Sigmoid colon (tissue), 4 donors: ENCODE data around the gene TOLLIP.

Source experiments
- CTCF ChIP-seq, 4 experiments: fragments of 450-650 bp in 3 of 4; fragments of 200-600 bp in 1 of 4; IDR thresholded peaks; one replicate each; pipeline ENCODE4 v1.5.1; 2016 to 2019; ENCODE audit warnings: antibody characterized with exemption in 4 of 4, mild to moderate bottlenecking in 3 of 4, moderate library complexity in 2 of 4
- EP300 ChIP-seq, 4 donors: sonication (generic); formaldehyde crosslinking; IDR thresholded peaks; one replicate each; pipeline ENCODE4 v1.6.1; 2017; ENCODE audit warnings: antibody characterized with exemption in 4 of 4
- POLR2A ChIP-seq, 2 donors: fragments of 450-650 bp; IDR thresholded peaks; one replicate each; pipeline ENCODE4 v1.6.1; 2016; ENCODE audit warnings: antibody characterized with exemption in 2 of 2, mild to moderate bottlenecking in 2 of 2, moderate library complexity in 2 of 2
- POLR2AphosphoS5 ChIP-seq, 4 donors: sonication (generic); formaldehyde crosslinking; IDR thresholded peaks; one replicate each; pipeline ENCODE4 v1.6.1; 2017; ENCODE audit warnings: antibody characterized with exemption in 4 of 4

- no peak for TF ChIP-seq POLR2A (IDR thresholded peaks at IDR 0.05)
- no peak for TF ChIP-seq CTCF (IDR thresholded peaks at IDR 0.05)
- no peak for TF ChIP-seq POLR2AphosphoS5 (IDR thresholded peaks at IDR 0.05)
- no peak for TF ChIP-seq EP300 (IDR thresholded peaks at IDR 0.05)
Measured at GRCh38 chr11:1281326-1281973, 28.0 kb downstream of the TOLLIP start.
